ENCODE results near the gene TNFAIP6.

DNA sequence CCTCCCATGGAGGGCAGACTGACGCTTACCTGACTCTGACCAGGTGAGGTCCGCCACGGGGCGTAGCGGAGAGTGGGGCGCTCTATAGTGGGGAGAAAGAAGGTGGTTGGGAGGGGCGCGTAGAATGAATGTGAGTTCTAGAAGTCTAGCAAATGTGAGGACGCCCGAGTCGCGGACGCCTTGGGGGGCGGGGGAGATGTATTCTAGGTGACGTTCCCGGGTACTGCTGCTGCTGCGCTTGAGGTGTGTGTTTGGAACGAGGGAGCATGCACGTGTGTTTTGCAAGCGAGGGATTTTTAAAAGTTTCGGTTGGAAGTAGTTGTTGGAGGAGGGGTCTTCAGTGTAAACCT, 53.1 kb downstream of the TNFAIP6 start:
- TF ChIP-seq CHD1 (IDR thresholded peaks at IDR 0.05; ENCODE audit: low read depth, low read length) (no peak), HDAC2 (IDR thresholded peaks at IDR 0.05) (no peak), EZH2 (IDR thresholded peaks at IDR 0.05; ENCODE audit: borderline replicate concordance, control insufficient read depth, low read depth, low read length) (no peak)

Measured in GM12878 (cell line).